Measurements from ENCODE around the gene NFRKB.

- no peak for TF ChIP-seq EZH2 (IDR thresholded peaks at IDR 0.05; ENCODE audit: borderline replicate concordance, low read length)
- TF ChIP-seq CTCF (IDR thresholded peaks at IDR 0.05; ENCODE audit: low read length) = no peak
These were observed 6.9 kb downstream of the NFRKB start for GRCh38 chr11:129888451-129888850.
